Activated T-helper 9 cell treated with anti-CD3 and anti-CD28 coated beads, Interleukin-2, amount 50 U/mL, for 16 hours (primary cell): ENCODE results near the gene VEPH1.
"Not testable (repeated sequence)": the region's sequence is repeated elsewhere in the genome, so short reads cannot be mapped to it uniquely, and the experiment has no call there.

ENCODE experiments used
- DNase-seq: peaks from one replicate; pipeline ENCODE4 v3.0.0-alpha.2; 2020; ENCODE audit warnings: low read depth

Gene VEPH1

DNA sequence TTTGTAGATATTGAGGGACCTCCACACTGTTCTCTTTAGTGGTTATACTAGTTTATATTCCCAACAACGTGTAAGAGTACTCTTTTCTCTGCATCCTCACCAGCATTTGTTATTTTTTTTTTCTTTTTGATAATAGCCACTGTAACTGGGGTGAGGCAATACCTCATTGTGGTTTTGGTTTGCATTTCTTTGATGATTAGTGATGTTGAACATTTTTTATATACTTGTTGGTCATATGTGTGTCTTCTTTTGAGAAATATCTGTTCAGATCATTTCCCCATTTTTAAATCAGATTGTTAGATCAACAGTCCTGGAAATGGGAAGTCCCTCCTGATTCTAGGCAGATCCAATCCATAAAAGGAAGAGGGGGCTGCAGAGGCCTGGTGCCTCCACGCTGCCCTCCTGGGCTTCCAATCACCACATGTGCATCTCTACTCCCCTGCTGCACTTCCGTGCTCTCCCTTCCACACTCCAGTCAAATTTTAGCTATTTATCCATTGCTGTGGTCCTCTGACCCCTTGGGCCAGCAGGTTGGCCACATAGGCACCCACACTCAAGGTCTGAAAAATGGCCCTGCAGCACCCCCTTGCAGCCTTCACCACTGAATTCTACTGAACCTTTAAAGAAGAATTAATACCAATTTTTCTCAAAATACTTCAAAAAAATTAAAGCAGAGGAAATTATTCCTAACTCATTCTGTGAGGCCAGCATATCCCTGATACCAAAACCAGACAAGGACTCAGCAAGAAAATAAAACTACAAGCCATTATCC is 154.7 kb downstream of the VEPH1 start:
- DNase-seq, result not testable (repeated sequence)

DNA sequence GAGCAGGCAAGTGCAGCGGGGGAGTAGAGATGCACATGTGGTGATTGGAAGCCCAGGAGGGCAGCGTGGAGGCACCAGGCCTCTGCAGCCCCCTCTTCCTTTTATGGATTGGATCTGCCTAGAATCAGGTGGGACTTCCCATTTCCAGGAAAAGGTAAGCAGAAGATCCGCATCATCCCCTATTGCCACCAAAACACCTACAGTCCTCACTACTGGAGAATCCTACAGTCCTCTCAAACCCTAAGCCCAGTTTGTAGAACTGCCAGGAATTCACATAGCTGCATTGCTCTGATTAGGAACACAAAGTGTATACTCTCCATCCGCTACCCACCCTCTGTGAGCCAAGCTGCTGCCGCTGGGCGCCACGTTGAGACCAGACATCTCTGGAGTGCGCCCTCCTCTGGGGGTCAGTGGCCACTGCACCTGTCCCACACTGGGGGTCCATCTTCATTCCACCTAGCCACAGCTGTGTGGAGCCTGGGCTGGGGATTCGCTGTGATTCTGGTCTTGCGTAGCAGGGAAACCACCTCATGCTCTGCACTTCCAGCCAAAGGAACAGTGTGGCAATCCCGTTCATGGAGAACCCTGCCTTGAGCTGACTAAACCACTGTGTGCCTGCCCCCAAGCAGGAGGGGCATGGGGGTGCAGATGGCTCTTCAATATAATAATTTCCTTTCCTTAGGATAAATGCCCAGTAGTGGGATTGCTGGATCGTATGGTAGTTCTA is 155.5 kb downstream of the VEPH1 start:
- DNase-seq, result no peak

DNA sequence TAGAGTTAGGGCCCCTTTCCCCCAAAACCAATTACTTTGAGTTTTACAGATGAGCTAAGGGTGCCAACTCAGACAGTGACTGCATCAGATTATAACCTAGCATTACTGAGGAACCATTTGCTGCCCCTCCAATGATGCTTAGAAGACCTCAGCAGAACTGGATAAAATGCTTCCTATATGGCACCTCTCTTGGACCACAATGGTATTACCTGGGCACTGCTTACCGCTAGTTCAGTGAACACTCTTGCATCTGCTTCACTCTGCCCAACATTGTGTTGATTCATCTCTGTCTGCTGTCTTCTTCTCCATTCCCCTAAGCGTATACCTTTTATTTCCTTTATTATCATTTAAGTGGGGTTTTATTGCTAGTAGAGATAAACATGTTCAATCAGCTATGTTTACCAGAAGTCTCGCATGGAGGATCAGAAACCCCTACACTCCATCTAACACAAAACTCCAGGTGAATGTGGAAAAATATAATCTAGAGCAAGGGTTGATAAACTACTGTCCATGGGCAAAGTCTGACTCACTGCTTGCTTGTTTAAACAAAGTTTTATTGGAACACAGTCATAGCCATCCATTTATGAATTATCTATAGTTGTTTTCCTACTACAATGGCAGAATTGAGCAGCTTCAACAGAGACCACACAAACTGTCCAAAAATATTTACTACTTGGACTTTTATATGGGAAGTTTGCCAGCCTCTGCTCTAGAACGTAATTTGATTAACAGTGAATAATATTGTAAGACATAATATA is 166.8 kb downstream of the VEPH1 start:
- DNase-seq, result no peak

DNA sequence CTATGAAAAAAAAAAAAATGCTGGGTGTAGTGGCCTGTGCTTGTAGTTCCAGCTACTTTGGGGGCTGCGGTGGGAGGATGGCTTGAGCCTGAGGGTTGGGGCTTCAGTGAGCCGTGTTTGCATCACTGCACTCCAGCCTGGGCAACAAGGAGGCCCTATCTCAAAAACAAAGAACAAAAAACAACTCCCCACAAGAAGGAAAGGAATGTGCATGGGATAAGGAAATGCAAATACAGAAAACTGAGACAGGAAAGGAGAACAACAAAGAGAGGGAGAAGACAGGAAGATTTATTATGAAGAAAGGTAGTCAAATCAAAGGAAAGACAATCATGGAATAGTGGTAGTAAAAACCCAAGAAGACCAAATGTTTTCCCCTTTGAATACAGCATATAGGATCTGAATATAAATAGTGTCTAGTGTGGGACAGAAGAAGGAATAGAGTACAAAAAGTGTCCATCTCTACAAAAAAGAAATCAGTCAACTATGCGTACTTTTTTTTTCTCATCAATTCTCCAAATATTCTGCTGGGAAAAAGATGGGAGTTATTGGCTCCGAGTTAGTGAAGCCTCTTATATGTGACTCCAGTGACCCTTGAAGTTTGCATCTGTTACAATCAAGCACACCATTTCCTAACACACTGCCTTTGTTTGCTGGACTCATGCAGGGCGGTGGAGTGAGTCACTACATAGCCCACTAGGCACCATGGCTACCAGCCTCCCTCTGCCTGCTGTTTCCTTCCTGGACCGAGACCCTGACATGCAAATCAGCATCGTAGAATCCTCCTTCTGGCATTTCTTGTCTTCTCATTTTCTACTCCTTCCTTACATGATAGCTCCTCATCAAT is 167.8 kb downstream of the VEPH1 start:
- no peak for DNase-seq

DNA sequence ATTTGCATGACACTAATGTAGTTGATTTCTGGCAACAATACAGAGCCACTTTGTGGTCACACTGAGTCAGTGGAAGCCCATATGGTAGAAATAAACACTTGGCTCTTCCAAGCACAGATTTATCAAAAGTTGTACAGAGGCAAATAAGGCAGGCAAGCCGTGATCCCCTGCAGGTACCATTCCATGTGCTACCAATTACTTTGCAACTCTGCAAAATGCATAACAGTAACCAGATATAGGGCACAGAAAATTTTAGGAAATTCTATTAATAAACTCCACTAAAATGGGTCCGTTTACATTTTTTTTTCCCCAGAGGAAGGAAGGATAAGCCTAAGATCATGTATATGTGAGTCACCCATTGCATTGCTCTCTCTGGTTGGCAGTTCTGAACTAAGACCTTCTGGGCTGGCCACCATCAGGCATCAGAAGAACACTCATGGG is 169.6 kb downstream of the VEPH1 start:
- no peak for DNase-seq

DNA sequence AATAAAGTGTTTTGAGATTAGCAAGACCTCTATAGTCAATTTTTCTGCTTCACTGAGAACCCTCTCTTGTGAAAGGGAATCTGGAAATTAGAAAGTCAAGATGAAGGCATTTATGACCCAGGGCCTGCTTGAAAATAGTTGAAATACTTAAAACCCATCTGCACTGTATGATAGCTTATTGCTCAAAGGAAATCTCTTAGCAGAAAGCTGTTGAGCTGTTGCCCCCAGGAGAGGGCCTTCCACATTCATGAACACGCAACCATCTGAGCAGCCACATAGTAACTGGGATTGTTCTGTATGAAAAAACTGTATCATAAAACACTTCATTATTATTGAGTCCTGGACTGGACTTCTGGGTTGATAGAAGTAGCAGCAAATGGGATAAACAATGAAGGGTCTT is 173.0 kb downstream of the VEPH1 start:
- DNase-seq, result no peak

DNA sequence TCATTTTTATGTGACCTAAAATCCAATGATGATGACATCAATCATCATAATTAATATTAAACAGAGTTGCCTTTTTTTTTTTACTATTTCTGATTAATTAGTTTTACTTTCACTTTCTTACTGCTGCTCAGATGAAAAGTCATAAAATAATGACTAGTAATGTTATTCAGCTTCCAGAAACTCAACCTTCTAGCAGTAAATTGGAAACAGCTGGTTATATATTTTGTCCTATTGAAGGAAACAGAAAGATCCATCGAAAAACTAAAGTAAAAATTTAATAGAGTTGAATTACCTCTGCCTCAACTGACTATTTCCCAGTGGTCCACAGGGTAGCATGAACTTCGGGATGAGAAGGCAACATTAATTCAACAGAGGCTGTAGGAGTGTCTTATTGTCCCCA is 173.7 kb downstream of the VEPH1 start:
- no peak for DNase-seq

DNA sequence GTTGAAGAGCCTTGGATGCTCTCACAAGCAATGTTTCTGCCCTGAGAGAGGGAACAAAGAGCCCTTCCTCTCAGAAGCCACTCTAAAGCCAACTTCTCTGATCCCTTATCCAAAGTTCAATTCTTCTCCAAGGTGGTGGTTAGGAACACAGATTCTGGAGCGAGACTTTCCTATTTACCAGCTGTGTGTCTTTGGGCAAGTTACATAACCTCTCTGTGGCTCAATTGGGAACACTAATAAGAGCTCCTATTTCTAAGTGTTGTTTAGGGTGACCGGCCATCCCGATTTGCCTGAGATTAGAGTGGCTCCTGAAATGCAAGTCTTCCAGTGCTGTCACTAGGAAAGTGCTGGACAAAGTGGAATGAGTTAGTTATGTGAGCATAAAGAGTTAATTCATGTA is 175.4 kb downstream of the VEPH1 start:
- no peak for DNase-seq

DNA sequence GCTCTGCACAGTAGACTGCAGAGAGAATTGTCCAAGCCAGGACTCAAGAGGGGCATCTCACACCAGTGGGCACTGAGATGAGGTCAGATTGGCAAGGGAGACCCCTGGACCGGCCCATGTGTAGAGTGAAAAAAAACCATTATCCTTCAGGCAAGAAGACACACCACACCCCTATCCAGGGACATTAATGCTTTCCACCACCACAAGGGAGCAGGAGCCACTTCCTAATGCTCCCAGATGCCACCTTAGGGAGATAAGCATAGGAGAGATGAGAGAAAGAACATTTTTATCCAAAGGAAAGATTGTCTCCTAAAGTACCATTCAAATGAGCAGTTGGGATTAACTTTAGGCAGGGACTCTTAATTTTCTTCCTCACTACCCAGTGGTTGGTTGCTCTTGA is 176.2 kb downstream of the VEPH1 start:
- DNase-seq, result no peak

DNA sequence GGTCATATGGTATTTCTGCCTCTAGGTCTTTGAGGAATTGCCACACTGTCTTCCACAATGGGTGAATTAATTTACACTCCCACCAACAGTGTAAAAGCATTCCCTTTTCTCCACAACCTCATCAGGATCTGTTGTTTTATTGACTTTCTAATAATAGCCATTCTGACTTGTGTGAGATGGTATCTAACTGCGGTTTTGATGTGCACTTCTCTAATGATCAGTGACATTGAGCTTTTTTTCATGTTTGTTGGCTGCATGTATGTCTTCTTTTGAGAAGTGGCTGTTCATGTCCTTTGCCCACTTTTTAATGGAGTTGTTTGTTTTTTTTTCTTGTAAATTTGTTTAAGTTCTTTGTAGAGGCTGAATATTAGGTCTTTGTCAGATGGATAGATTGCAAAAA is 178.3 kb downstream of the VEPH1 start:
- not testable (repeated sequence) for DNase-seq

DNA sequence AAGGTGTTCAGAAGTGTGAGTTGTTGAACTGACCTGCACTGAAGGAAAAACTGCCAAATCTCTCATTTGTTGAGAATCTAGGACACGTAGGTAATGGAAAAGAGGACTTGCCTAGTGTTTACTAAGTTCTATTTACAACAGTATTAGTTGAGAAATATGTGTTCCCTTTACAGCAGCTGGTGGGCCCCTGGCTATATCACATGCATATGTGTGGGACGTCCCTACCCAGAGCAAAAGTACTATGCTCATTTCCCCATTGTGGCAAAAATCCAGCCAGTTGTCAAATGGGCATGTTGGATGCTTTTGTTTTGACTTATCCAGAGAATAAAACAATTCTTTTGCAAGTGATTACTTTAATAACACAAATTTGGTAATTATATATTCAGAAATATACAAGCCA is 179.9 kb downstream of the VEPH1 start:
- DNase-seq, result no peak

DNA sequence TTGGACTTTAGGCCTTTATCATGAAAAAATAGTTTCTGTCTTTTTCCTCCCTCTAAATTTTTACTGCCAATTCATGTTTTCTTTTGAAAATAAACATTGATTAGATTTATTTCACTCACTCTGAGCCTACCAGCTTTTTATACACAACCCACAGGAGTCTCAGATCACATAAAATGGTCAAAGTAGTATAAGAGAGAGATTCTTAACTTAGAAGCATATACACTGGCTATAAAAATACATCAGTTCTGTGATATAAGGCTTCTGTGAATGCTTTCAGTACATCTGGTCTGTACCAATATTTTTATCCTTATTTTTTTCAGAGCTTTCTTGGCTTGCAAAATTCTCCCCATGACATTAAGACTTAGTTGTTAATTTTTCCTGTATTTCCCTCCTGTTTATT is 183.5 kb downstream of the VEPH1 start:
- DNase-seq, result no peak

DNA sequence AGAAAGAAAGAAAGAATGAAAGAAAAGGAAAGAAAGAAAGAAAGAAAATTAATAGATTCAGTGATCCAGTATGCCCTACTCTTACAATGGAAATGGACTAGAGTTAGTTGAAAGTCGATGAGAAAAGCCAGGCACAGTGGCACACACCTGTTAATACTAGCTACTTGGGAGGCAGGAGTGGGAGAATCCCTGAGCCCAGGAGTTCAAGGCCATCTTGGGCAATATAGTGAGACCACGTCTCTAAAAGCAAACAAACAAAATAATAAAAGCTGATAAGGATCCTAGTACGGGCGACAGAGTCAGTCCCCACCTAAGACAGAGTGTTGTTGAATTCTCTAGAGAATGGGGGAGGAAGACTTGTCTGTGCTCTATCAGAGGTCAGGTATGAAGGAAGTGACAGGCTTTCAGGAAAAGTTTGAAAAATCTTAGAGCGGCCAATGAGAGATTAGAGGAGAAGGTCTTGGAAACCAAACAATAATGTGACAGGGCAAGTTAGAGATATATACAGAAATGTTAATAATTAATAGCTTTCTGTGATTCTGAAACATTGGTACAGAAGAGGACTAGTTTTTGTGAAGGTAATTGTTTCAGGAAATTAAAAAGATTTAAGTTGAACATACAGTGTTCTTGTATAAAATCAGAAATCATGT is 184.5 kb downstream of the VEPH1 start:
- no peak for DNase-seq

DNA sequence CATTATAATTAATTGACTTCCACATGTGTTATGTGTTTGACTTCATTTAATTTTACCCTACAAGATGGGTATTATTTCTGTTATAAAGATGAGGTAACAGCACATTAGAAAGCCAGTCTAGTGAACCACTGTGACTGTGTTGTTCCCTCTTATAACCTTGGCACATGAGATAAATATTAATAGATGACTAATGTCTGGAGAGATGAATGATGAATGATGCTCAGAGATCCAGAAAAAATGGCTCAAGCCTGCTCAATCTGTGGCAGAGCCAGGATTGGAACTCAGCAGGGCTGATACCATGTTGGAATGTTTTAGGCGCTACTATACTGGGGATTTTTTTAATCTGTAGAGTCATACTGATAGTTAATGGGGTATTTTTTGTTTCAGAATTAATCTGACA is 185.3 kb downstream of the VEPH1 start:
- DNase-seq, result no peak

DNA sequence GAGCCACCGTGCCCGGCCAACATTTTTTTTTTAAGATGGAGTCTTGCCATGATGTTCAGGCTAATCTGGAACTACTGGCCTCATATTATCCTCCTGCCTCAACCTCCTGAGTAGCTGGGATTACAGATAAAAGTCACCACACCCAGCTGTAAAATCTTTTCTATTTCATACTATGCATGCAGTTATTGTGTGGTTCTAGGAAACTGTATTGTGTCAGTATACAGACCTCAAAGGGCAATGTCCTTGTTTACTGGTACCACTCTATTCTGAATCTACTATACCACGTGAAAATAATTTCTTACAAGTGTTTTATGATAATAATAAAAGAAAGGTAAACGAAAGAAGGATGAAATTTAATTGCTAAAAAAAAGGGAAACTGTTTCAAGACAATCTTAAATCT is 190.0 kb downstream of the VEPH1 start:
- DNase-seq, result no peak

DNA sequence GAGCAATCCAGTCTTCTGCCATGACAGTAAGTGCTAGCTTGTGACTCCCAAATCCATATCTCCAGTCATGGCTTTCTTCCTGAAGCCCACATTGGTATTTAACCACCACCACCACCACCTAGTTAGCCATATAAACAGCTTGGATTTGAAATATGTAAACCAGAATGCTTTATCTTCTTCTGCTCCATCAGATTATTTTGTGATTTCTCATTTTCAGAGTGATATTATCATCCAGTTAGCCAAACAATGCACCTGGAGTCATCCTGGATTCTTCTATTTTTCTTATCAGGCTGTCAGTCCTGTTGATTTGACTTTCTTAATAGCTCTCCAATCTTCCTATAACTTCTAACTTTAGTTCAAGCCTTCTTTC is 190.9 kb downstream of the VEPH1 start:
- DNase-seq, result no peak

DNA sequence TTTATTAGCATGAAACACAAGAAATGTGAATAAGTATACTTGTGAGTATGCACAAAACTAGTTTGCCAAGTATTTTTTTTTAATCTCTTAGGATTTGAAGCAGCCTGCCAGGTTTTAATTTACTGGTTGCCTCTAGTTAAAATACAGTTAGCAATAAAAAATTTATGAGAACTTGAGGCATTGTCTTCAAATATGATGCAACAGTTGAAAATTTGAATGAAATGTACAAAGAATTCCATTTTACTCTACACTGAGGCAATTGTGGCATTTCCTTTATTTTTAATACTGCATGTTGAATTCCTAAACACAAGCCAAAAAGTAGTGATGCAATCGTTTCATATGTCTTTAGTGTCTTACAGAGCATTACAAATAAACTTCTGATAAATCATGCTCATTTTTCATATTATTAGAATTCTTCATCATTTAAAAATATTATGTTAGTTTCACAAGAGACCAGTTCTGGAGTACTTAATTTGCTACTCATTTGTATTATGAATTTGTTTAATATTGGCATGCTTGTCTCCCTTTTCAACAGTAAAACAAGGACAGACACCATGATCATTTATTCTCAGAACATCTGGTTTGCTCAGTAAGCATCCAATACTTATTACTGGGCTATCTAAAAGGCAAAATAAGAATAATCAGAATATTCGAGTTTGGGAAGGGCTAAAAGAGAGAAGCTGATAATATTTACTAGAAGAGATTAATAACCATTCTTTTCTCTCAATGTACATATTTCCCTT is 191.4 kb downstream of the VEPH1 start:
- DNase-seq, result no peak

DNA sequence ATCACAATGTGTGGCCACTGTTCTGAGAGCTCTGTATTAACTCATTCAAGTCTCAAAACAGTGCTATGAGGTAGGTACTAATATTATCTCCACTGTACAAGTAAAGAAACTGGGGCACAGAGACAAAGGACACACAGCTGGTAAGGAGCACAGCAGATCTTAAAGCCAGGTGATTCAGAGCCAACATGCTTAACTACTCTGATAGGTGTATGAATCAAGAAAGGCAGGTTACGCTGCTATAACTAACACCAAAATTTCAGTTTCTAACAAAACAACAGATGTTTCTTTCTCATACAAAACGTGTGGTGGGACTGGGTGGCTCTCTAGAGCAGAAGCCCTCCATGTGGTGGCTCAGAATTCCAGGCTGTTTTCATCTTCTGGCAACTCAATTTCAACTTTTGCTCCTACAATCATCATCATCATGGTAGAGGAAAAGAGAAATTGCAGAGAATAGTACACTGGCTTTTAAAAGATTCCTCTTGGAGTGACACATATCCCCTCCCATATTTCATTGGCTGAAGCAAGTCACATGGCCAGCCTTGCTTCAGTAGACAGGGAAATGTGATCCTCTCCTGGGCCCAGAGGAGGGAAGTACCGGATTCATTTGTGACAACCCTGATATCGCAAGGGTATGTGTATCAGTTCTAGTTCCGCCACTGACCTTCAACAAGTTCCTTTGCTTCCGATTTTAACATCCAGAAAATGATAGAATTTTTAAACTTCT is 192.7 kb downstream of the VEPH1 start:
- DNase-seq, result no peak

DNA sequence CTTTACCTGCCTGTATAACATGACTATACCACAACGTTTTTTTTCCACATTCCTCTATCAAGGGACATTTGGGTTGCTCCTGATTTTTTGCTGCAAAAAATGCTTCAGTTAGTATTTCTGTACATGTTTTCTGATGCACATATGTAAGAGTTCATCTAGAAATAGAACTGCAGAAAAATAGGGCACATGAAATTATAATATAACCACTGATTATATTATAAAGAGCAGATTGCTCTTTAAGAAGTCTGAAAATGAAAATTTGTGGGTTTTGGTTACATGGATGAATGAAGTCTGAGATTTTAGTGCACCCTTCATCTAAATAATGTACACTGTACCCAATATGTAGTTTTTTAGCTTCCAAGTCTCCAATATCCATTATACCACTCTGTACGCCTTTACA is 196.7 kb downstream of the VEPH1 start:
- no peak for DNase-seq

DNA sequence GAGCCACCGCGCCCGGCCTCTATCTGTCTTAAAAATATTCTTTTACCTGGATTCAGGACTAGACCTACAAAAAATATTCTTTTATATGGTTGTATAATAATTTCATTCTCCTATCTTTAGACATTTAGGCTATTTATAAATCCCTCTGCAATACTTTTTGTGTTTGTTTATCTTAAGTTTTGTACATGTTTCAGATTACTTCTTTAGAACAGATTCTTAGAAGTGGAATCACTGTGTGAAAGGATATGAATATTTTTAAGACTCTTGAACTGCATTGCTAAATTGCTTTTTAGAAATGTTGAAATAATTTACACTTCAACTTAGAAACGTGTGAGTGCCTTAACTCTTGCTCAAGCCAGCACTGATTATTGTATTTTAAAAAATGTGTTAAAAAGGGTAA is 197.8 kb downstream of the VEPH1 start:
- DNase-seq, result no peak
